NCI-H187 (cell line): ENCODE results near the gene H19.

Source experiments
- DNase-seq, 2 experiments: peaks; one replicate each; lab custom pipeline; 2025; lab: John Stamatoyannopoulos, UW

The H19 gene

GRCh38 chr11:1997755-1998154, at the start of gene H19:
H19 (minus strand) TSS chr11:1997842.
- no peak for DNase-seq

- DNase-seq, result no peak
Measured at GRCh38 chr11:2041963-2042362, 44.3 kb upstream of the H19 start.

- no peak for DNase-seq
Measured at GRCh38 chr11:2041153-2041552, 43.5 kb upstream of the H19 start.

- no peak for DNase-seq
Measured at GRCh38 chr11:2039198-2039759, 41.6 kb upstream of the H19 start.

GRCh38 chr11:2036863-2037486, 39.3 kb upstream of the H19 start:
- DNase-seq, result no peak

- no peak for DNase-seq
Measured at GRCh38 chr11:2035382-2035781, 37.7 kb upstream of the H19 start.

- no peak for DNase-seq
Measured at GRCh38 chr11:2031058-2031457, 33.4 kb upstream of the H19 start.

- no peak for DNase-seq
Measured at GRCh38 chr11:2027708-2028107, 30.1 kb upstream of the H19 start.

- DNase-seq, result no peak
Measured at GRCh38 chr11:2015025-2015424, 17.4 kb upstream of the H19 start.

- no peak for DNase-seq
Measured at GRCh38 chr11:2012440-2012839, 14.8 kb upstream of the H19 start.

GRCh38 chr11:2004466-2004865, 6.8 kb upstream of the H19 start:
- DNase-seq, result no peak

GRCh38 chr11:2002807-2003206, 5.2 kb upstream of the H19 start:
- DNase-seq, result no peak

GRCh38 chr11:2002042-2002776, 4.6 kb upstream of the H19 start:
- no peak for DNase-seq

- no peak for DNase-seq
Measured at GRCh38 chr11:1998861-1999260, 1.2 kb upstream of the H19 start.

- DNase-seq, result no peak
Measured at GRCh38 chr11:1998290-1998689, 648 bp upstream of the H19 start.

GRCh38 chr11:1994121-1994520, 3.5 kb downstream of the H19 start:
- DNase-seq, result no peak

GRCh38 chr11:1992111-1992510, 5.5 kb downstream of the H19 start:
- no peak for DNase-seq

GRCh38 chr11:1990872-1991578, 6.6 kb downstream of the H19 start:
- DNase-seq, result no peak

- no peak for DNase-seq
Measured at GRCh38 chr11:1989953-1990352, 7.7 kb downstream of the H19 start.

GRCh38 chr11:1988667-1989317, 8.8 kb downstream of the H19 start:
- DNase-seq, result no peak

GRCh38 chr11:1988174-1988573, 9.5 kb downstream of the H19 start:
- DNase-seq, result no peak

GRCh38 chr11:1987024-1987423, 10.6 kb downstream of the H19 start:
- DNase-seq, result no peak

- DNase-seq, result no peak
Measured at GRCh38 chr11:1983601-1983961, 14.1 kb downstream of the H19 start.
